H9 (cell line): Measurements from ENCODE around the gene PRKAR2B. TPM values are rescaled to one million over a fixed set of nuclear protein-coding genes. Genes with fewer than 3 reads are reported as not detected.

Experiments used
- DNase-seq: peaks from one replicate; pipeline ENCODE4 v3.0.0-alpha.2; 2017
- H2AFZ ChIP-seq: one replicate; pipeline ENCODE4 v1.6.1; 2013; ENCODE audit warnings: mild to moderate bottlenecking, low read length, control low read depth, moderate library complexity
- H2AK5ac ChIP-seq: 2 replicates; pipeline ENCODE4 v1.6.1; 2013; ENCODE audit warnings: low read length, control low read depth, mixed read lengths; ENCODE audit not compliant: insufficient read length
- H2BK120ac ChIP-seq: one replicate; pipeline ENCODE4 v1.6.1; 2013; ENCODE audit warnings: low read depth, mild to moderate bottlenecking, low read length, control low read depth, inconsistent platforms; ENCODE audit not compliant: poor library complexity, severe bottlenecking
- H2BK12ac ChIP-seq: 2 replicates; pipeline ENCODE4 v1.6.1; 2013; ENCODE audit warnings: low read length, control low read depth, mixed read lengths, low read depth; ENCODE audit not compliant: insufficient read length
- H2BK15ac ChIP-seq: 2 replicates; pipeline ENCODE4 v1.6.1; 2013; ENCODE audit warnings: low read depth, low read length, control low read depth
- H2BK20ac ChIP-seq: one replicate; pipeline ENCODE4 v1.6.1; 2013; ENCODE audit warnings: low read depth, mild to moderate bottlenecking, low read length, control low read depth, inconsistent platforms; ENCODE audit not compliant: poor library complexity, severe bottlenecking
- H2BK5ac ChIP-seq: 2 replicates; pipeline ENCODE4 v1.6.1; 2013; ENCODE audit warnings: low read length, control low read depth, mixed read lengths; ENCODE audit not compliant: insufficient read length
- H3K14ac ChIP-seq: 2 replicates; pipeline ENCODE4 v1.6.1; 2013; ENCODE audit warnings: low read length, control low read depth; ENCODE audit not compliant: insufficient read depth
- H3K18ac ChIP-seq: 2 replicates; pipeline ENCODE4 v1.6.1; 2013; ENCODE audit warnings: low read depth, mild to moderate bottlenecking, mixed read lengths, low read length, control low read depth; ENCODE audit not compliant: insufficient read length
- H3K23ac ChIP-seq: 2 replicates; pipeline ENCODE4 v1.6.1; 2013; ENCODE audit warnings: low read length, control low read depth, mixed read lengths, low read depth; ENCODE audit not compliant: insufficient read length
- H3K23me2 ChIP-seq: 2 replicates; pipeline ENCODE4 v1.6.1; 2013; ENCODE audit warnings: low read depth, mild to moderate bottlenecking, mixed read lengths, low read length, control low read depth; ENCODE audit not compliant: insufficient read length, poor library complexity, severe bottlenecking
- H3K27ac ChIP-seq: 2 replicates; pipeline ENCODE4 v1.5.1; 2013; ENCODE audit warnings: low read length, control low read depth, mixed read lengths, low read depth; ENCODE audit not compliant: insufficient read length
- H3K27me3 ChIP-seq: 2 replicates; pipeline ENCODE4 v1.6.1; 2013; ENCODE audit warnings: low read length, control low read depth, inconsistent platforms; ENCODE audit not compliant: insufficient read depth
- H3K4ac ChIP-seq: 2 replicates; pipeline ENCODE4 v1.6.1; 2013; ENCODE audit warnings: low read depth, mild to moderate bottlenecking, control low read depth, inconsistent platforms, low read length, moderate library complexity
- H3K4me1 ChIP-seq: 2 replicates; pipeline ENCODE4 v1.6.1; 2013; ENCODE audit warnings: low read length, control low read depth, inconsistent platforms; ENCODE audit not compliant: insufficient read depth
- H3K4me2 ChIP-seq: 2 replicates; pipeline ENCODE4 v1.6.1; 2013; ENCODE audit warnings: low read length, control low read depth, mixed read lengths; ENCODE audit not compliant: insufficient read length, insufficient read depth
- H3K56ac ChIP-seq: 2 replicates; pipeline ENCODE4 v1.6.1; 2013; ENCODE audit warnings: low read depth, mild to moderate bottlenecking, mixed read lengths, low read length, control low read depth; ENCODE audit not compliant: insufficient read length
- H3K79me1 ChIP-seq: 2 replicates; pipeline ENCODE4 v1.6.1; 2013; ENCODE audit warnings: low read depth, mild to moderate bottlenecking, moderate library complexity, low read length, control low read depth, inconsistent platforms; ENCODE audit not compliant: insufficient read depth, poor library complexity, severe bottlenecking
- H3K79me2 ChIP-seq: 2 replicates; pipeline ENCODE4 v1.6.1; 2013; ENCODE audit warnings: low read length, control low read depth, inconsistent platforms; ENCODE audit not compliant: insufficient read depth
- H3K9ac ChIP-seq: 2 replicates; pipeline ENCODE4 v1.6.1; 2013; ENCODE audit warnings: low read length, control low read depth, mixed read lengths; ENCODE audit not compliant: insufficient read length; ENCODE audit errors: extremely low read depth
- H3K9me3 ChIP-seq: one replicate; pipeline ENCODE4 v1.6.1; 2013; ENCODE audit warnings: low read depth, low read length, inconsistent platforms; ENCODE audit not compliant: control insufficient read depth
- H3T11ph ChIP-seq: one replicate; pipeline ENCODE4 v1.6.1; 2013; ENCODE audit warnings: mild to moderate bottlenecking, low read length, control low read depth, inconsistent platforms
- H4K20me1 ChIP-seq: one replicate; pipeline ENCODE4 v1.6.1; 2013; ENCODE audit not compliant: control insufficient read depth, insufficient read length, insufficient read depth
- H4K5ac ChIP-seq: 2 replicates; pipeline ENCODE4 v1.6.1; 2013; ENCODE audit warnings: low read depth, mild to moderate bottlenecking, mixed read lengths, low read length, control low read depth; ENCODE audit not compliant: insufficient read length
- H4K8ac ChIP-seq: replicated peaks from 2 replicates; pipeline ENCODE4 v1.6.1; 2013; ENCODE audit warnings: low read length, control low read depth, mixed read lengths, low read depth; ENCODE audit not compliant: insufficient read length
- H4K91ac ChIP-seq: 2 replicates; pipeline ENCODE4 v1.6.1; 2013; ENCODE audit warnings: low read depth, mild to moderate bottlenecking, moderate library complexity, mixed read lengths, low read length, control low read depth; ENCODE audit not compliant: insufficient read length
- H3K27ac Mint-ChIP-seq, 3 experiments: 2 replicates in 2 of 3; 3 replicates in 1 of 3; pipeline ENCODE4 v1.8.0; 2020 to 2021; ENCODE audit warnings: mixed read lengths in 3 of 3, mild to moderate bottlenecking in 1 of 3, moderate library complexity in 1 of 3
- H3K27me3 Mint-ChIP-seq: 2 replicates; pipeline ENCODE4 v1.8.0; 2021; ENCODE audit warnings: low read depth, mild to moderate bottlenecking, moderate library complexity, mixed read lengths
- H3K36me3 Mint-ChIP-seq, 3 experiments: 2 replicates in 2 of 3; 3 replicates in 1 of 3; pipeline ENCODE4 v1.8.0; 2020 to 2021; ENCODE audit warnings: low read depth in 3 of 3, mixed read lengths in 3 of 3; ENCODE audit not compliant: insufficient read depth in 1 of 3
- H3K4me1 Mint-ChIP-seq, 2 experiments: 2 replicates each; pipeline ENCODE4 v1.8.0; 2020; ENCODE audit warnings: mixed read lengths in 2 of 2
- H3K4me3 Mint-ChIP-seq, 2 experiments: 2 replicates in 1 of 2; 3 replicates in 1 of 2; pipeline ENCODE4 v1.8.0; 2020 to 2021; ENCODE audit warnings: mild to moderate bottlenecking in 2 of 2, mixed read lengths in 2 of 2, moderate library complexity in 1 of 2
- H3K9me3 Mint-ChIP-seq, 2 experiments: 2 replicates in 1 of 2; 3 replicates in 1 of 2; pipeline ENCODE4 v1.8.0; 2020; ENCODE audit warnings: mild to moderate bottlenecking in 2 of 2, mixed read lengths in 2 of 2, moderate library complexity in 1 of 2
- CTCF ChIP-seq: fragments of 200-600 bp; sonication (generic); conservative IDR thresholded peaks from 3 replicates; pipeline ENCODE4 v1.8.0; 2021; ENCODE audit warnings: antibody characterized with exemption, mild to moderate bottlenecking
- WGBS: extraction: QIAGEN DNeasy Blood & Tissue Kit; methylation state at CpG from one replicate; pipeline ENCODE4 v1.1.7; 2013; ENCODE audit warnings: missing lambda C conversion rate, low lambda C conversion rate, mixed read lengths; ENCODE audit not compliant: insufficient read length; ENCODE audit errors: extremely low coverage; 5-methylcytosine and 5-hydroxymethylcytosine counted together
- total RNA-seq: library from RNA; stranded (reverse); gene quantifications from 2 replicates; pipeline ENCODE4 v1.2.1, GENCODE V29; 2021

PRKAR2B gene
- total RNA-seq, 1 experiment from 2014 or later: 16.6 TPM

GRCh38 chr7:107145067-107145838, 100.7 kb downstream of the PRKAR2B start:
- Histone ChIP-seq H3K4me2 (no peak overlapping the region), H3K4me1 (peaks cover 2% of the 10 kb centered on the region; the same call in 1 of the 2 replicates), H4K5ac (no peak overlapping the region), H3K9me3 (no peaks in the 10 kb centered on the region), H3K23me2 (no peaks in the 10 kb centered on the region), H3K79me2 (no peaks in the 10 kb centered on the region), H2AK5ac (no peak overlapping the region), H2BK20ac (no peak overlapping the region), H2BK5ac (no peak overlapping the region), H4K20me1 (no peaks in the 10 kb centered on the region), H3K9ac (no peak overlapping the region), H2BK120ac (no peak overlapping the region), H3K79me1 (no peaks in the 10 kb centered on the region), H3T11ph (no peak overlapping the region), H3K56ac (no peak overlapping the region), H2BK12ac (no peak overlapping the region), H3K27me3 (no peaks in the 10 kb centered on the region), H4K91ac (no peak overlapping the region), H3K14ac (no peak overlapping the region), H3K27ac (no peak overlapping the region), H4K8ac (no peak overlapping the region), H3K18ac (no peak overlapping the region), H2AFZ (no peak overlapping the region), H3K23ac (no peak overlapping the region), H3K4ac (no peak overlapping the region), H2BK15ac (no peak overlapping the region)
- no peak for TF ChIP-seq CTCF
- no peaks in the 10 kb centered on the region for H3K9me3 Mint-ChIP-seq
- H3K27me3 Mint-ChIP-seq: no peaks in the 10 kb centered on the region
- no peak for DNase-seq
- WGBS: no CpG with 5 or more reads among the region's 4 CpGs
- H3K27ac Mint-ChIP-seq: no peak overlapping the region; a peak in 1 of 7 replicates
- H3K4me1 Mint-ChIP-seq: peaks cover 24 to 25% of the 10 kb centered on the region in 2 experiments
- no peaks in the 10 kb centered on the region for H3K36me3 Mint-ChIP-seq
- no peak overlapping the region for H3K4me3 Mint-ChIP-seq
